HG02840 (cell line): ENCODE measurements around the gene UBE2J2.

Experiments
- ATAC-seq: cut with Tn5 transposase; IDR thresholded peaks from one replicate; pipeline ENCODE4 v1.9.1; 2021; ENCODE audit warnings: mild to moderate bottlenecking, moderate library complexity, moderate number of reproducible peaks; ENCODE audit not compliant: unreplicated experiment, low FRiP score

UBE2J2 gene

GRCh38 chr1:1242461-1243265, 31.0 kb downstream of the UBE2J2 start:
- no peak for ATAC-seq

GRCh38 chr1:1241588-1242219, 31.9 kb downstream of the UBE2J2 start:
- ATAC-seq = no peak

GRCh38 chr1:1240822-1241587, 32.6 kb downstream of the UBE2J2 start:
- ATAC-seq = no peak

- no peak for ATAC-seq
Observed at GRCh38 chr1:1240348-1240732, 33.3 kb downstream of the UBE2J2 start.

DNA sequence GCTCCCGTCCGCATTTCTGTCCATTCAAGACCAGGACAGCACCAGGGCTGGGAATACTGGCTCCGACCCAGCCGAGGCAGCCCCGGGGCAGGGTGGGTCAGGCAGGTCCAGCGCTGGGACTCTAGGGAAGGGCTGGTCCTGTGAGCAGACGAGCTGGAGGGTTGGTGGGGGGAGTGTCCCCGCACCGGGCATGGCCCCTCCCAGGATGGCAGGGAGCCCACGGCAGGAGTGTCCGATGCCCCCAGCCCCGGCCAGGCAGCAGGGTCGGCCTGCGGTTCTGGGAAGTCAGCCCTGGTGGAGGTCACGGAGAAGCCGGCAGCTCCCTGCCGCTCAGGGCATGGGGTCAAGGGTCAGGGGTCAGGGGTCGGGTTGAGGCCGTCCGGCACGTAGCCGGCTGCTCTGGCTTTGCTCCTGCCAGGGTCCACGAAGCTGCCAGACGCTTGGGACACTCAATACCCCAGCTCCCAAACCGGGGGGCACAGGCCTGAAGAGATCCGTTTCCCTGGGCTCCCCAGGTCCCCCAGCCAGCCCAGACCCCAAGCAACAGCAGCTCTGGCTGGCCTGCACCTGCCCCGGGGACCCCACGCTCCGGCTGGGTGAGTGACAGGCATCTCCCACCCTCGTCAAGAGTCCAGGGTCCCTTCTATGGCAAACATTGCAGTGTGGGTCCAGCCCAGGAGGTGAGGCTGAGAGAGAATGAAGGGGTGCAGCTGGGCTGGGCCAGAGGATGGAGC, 33.9 kb downstream of the UBE2J2 start:
- ATAC-seq = no peak

GRCh38 chr1:1239227-1239613, 34.4 kb downstream of the UBE2J2 start:
- ATAC-seq = no peak

- ATAC-seq = no peak
Observed at GRCh38 chr1:1238702-1239178, 34.9 kb downstream of the UBE2J2 start.

- no peak for ATAC-seq
Observed at GRCh38 chr1:1237874-1238701, 35.6 kb downstream of the UBE2J2 start.

GRCh38 chr1:1236945-1237873, 36.4 kb downstream of the UBE2J2 start:
- ATAC-seq = no peak

- no peak for ATAC-seq
Observed at GRCh38 chr1:1236176-1236763, 37.4 kb downstream of the UBE2J2 start.

- no peak for ATAC-seq
Observed at GRCh38 chr1:1235016-1235744, 38.5 kb downstream of the UBE2J2 start.

DNA sequence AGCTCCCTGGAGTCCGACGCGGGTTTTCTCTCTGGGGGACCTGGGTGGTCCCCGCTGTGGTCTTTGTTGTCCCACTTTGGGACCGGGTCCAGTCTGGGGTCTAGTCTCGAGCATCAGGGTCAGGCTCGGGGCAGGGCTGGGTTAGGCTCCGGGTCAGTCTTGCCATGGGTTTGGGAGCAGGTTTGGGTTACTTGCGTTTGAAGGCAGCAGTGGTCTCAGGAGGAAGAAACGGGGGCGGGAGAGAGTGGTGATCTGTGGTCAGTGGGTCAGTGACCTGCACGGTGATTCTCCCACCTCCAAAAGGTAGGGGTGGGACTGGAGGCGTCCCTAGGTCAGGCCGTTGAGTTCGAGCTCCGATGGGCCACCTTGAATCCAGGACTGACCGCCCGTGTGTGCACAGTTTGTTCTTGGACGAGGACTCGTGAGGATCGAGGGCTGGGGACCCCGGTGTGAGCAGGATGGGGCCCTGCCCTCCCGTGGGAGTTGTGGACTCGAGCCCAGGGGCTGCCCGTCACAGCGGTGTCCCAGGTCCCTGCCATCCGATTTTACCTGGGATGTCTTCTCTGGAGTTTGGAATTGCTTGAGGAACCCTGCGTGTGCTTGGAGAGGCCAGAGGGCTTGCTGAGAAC, 39.4 kb downstream of the UBE2J2 start:
- no peak for ATAC-seq

- no peak for ATAC-seq
Observed at GRCh38 chr1:1233567-1233892, 40.1 kb downstream of the UBE2J2 start.

- no peak for ATAC-seq
Observed at GRCh38 chr1:1232796-1233566, 40.7 kb downstream of the UBE2J2 start.

GRCh38 chr1:1232208-1232795, 41.4 kb downstream of the UBE2J2 start, which contains the start of gene B3GALT6:
B3GALT6 (plus strand) TSS chr1:1232237; CDS start chr1:1232279, 42 bp downstream.
- ATAC-seq = peak; percentile 1
